ENCODE results near the gene MRPS35. TPM values are rescaled to one million over a fixed set of nuclear protein-coding genes. Genes with fewer than 3 reads are reported as not detected.
"Not testable (repeated sequence)": the region's sequence is repeated elsewhere in the genome, so short reads cannot be mapped to it uniquely, and the experiment has no call there.

MRPS35 gene
- total RNA-seq, 4 donors from 2014 or later, result 76.3 to 153 (median 98.2) TPM

- Histone ChIP-seq H3K36me3 (peaks cover 0 to 30% of the 10 kb centered on the region in 2 donors), H3K4me3 (no peak overlapping the region), H3K4me1 (peaks cover 6 to 14% of the 10 kb centered on the region in 2 donors), H3K27ac (no peak overlapping the region), H3K27me3 (no peaks in the 10 kb centered on the region), H3K9me3 (no peaks in the 10 kb centered on the region)
- ATAC-seq, result no peak
- intact Hi-C loops (cut with DNase I; ENCODE audit: low total_unique reads) (no loop called here), in situ Hi-C loops (cut with MboI; ENCODE audit: low sequenced_read_pairs in 4 of 4) (loop anchor here in 3 of 4 donors (10.0 to 25.0 kb wide), 2 partner anchors 194 to 201 kb away; no protein-coding TSS in a partner anchor)
- no peak for TF ChIP-seq POLR2A (IDR thresholded peaks at IDR 0.05)
- no peak for TF ChIP-seq CTCF (IDR thresholded peaks at IDR 0.05 in 4 of 5, conservative IDR thresholded peaks at IDR 0.05 in 1 of 5)
- DNase-seq, result no peak
These were observed 33.0 kb downstream of the MRPS35 start for GRCh38 chr12:27743601-27744000.

- peaks cover 0 to 20% of the 10 kb centered on the region in 2 donors for H3K36me3 ChIP-seq
- H3K9me3 ChIP-seq; ATAC-seq; DNase-seq; H3K27me3 ChIP-seq; intact Hi-C loops (cut with DNase I; ENCODE audit: low total_unique reads); H3K4me3 ChIP-seq: not testable (repeated sequence)
- in situ Hi-C loops (cut with MboI; ENCODE audit: low sequenced_read_pairs in 4 of 4), result loop anchor here in 3 of 4 donors (10.0 to 25.0 kb wide), 2 partner anchors 192 to 199 kb away; no protein-coding TSS in a partner anchor
- H3K4me1 ChIP-seq, result peaks cover 6 to 14% of the 10 kb centered on the region in 2 donors
- H3K27ac ChIP-seq, result peak overlapping the region in 1 of 4 donors; percentile 85
These were observed 35.1 kb downstream of the MRPS35 start for GRCh38 chr12:27745734-27746133.

GRCh38 chr12:27747111-27747820, 36.6 kb downstream of the MRPS35 start:
- Histone ChIP-seq H3K9me3 (no peaks in the 10 kb centered on the region), H3K27ac (peak overlapping the region; percentile 68 to 85 (median 82)), H3K4me3 (no peak overlapping the region), H3K4me1 (peaks cover 6 to 14% of the 10 kb centered on the region in 2 donors), H3K36me3 (peaks cover 0 to 15% of the 10 kb centered on the region in 2 donors), H3K27me3 (no peaks in the 10 kb centered on the region)
- intact Hi-C loops (cut with DNase I; ENCODE audit: low total_unique reads) (no loop called here), in situ Hi-C loops (cut with MboI; ENCODE audit: low sequenced_read_pairs in 4 of 4) (loop anchor here in 3 of 4 donors (10.0 to 25.0 kb wide), 2 partner anchors 190 to 198 kb away; no protein-coding TSS in a partner anchor)
- ATAC-seq (peak; percentile 86 to 95), DNase-seq (no peak)
- TF ChIP-seq CTCF (IDR thresholded peaks at IDR 0.05 in 4 of 5, conservative IDR thresholded peaks at IDR 0.05 in 1 of 5) (no peak), POLR2A (IDR thresholded peaks at IDR 0.05) (no peak)

- DNase-seq, result no peak
- Histone ChIP-seq H3K4me3 (no peak overlapping the region), H3K36me3 (peaks cover 0 to 8% of the 10 kb centered on the region in 2 donors), H3K4me1 (peaks cover 6 to 14% of the 10 kb centered on the region in 2 donors), H3K27ac (no peak overlapping the region), H3K9me3 (no peaks in the 10 kb centered on the region), H3K27me3 (no peaks in the 10 kb centered on the region)
- ATAC-seq, result no peak
- intact Hi-C loops (cut with DNase I; ENCODE audit: low total_unique reads), result no loop called here
- in situ Hi-C loops (cut with MboI; ENCODE audit: low sequenced_read_pairs in 4 of 4), result no loop called here
- TF ChIP-seq CTCF (IDR thresholded peaks at IDR 0.05 in 4 of 5, conservative IDR thresholded peaks at IDR 0.05 in 1 of 5) (no peak), POLR2A (IDR thresholded peaks at IDR 0.05) (no peak)
These were observed 40.9 kb downstream of the MRPS35 start for GRCh38 chr12:27751386-27752047.

- Histone ChIP-seq H3K4me3 (no peak overlapping the region), H3K9me3 (no peaks in the 10 kb centered on the region), H3K27ac (no peak overlapping the region), H3K36me3 (peaks cover 0 to 8% of the 10 kb centered on the region in 2 donors), H3K27me3 (no peaks in the 10 kb centered on the region), H3K4me1 (no peaks in the 10 kb centered on the region)
- in situ Hi-C loops (cut with MboI; ENCODE audit: low sequenced_read_pairs in 4 of 4), result no loop called here
- no peak for DNase-seq
- intact Hi-C loops (cut with DNase I; ENCODE audit: low total_unique reads), result no loop called here
- TF ChIP-seq CTCF (IDR thresholded peaks at IDR 0.05 in 4 of 5, conservative IDR thresholded peaks at IDR 0.05 in 1 of 5) (no peak), POLR2A (IDR thresholded peaks at IDR 0.05) (no peak)
- ATAC-seq, result no peak
These were observed 44.2 kb downstream of the MRPS35 start for GRCh38 chr12:27754795-27755194.

Measured in gastrocnemius medialis (tissue), 4 donors.